ENCODE results near the gene PAX5. TPM values are rescaled to one million over a fixed set of nuclear protein-coding genes. Genes with fewer than 3 reads are reported as not detected.
A peak's percentile ranks its signal among the peaks of the same experiment; 100 is the strongest.

PAX5 gene
- total RNA-seq, 1 donor from 2014 or later, result not detected

DNA sequence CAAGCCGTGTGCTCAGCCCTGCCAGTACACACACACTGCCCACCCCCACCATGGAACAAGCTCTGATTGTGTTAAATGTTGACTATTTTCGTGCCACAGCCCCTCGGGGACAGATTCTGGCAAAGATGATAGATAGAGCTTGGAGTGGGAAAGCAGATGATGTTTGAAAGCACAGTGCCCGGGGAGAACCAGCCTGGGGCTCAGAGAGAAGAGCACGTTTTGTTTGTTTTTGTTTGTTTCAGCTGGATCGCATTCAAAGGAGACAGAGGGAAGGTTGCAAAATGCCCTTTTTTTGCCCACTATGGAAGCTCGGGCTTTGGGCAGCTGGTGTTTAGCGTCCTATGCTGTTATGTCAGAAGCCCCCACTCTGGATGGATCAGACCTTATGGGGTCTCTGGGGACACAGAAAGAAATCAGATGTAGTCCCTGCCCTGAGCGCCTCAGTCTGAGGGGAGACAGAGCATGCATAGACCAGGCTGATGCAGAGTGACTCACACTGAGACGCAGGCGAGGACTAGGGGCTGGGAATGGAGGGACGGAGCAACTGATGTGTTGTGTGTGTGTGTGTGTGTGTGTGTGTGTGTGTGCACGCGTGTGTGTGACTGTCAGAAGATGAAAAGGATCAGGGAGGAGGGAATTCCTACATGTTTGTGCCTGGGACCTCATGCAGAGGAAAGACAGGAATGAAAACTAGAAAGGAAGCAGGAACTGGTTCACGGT is 231.7 kb downstream of the PAX5 start:
- DNase-seq, result peak; percentile 60

DNA sequence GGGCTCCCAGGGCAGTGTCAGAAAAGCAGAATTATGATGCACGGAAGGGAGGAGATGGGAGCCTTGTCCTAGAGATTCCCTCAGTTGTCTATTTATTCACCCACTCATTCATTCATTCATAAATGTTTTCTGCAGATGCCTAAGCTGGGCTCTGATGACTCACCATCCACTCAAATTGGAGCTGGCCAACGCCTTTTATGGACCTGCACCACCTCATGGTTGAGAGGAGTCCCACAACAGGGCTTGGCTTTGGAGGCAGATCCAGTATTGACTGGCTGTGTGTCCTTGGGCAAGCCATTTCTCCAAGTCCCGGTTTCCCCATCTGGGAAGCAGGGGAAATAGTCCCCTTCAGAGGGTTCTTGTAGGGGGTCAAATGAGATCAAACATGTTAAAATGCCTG is 233.6 kb downstream of the PAX5 start:
- DNase-seq, result no peak

DNA sequence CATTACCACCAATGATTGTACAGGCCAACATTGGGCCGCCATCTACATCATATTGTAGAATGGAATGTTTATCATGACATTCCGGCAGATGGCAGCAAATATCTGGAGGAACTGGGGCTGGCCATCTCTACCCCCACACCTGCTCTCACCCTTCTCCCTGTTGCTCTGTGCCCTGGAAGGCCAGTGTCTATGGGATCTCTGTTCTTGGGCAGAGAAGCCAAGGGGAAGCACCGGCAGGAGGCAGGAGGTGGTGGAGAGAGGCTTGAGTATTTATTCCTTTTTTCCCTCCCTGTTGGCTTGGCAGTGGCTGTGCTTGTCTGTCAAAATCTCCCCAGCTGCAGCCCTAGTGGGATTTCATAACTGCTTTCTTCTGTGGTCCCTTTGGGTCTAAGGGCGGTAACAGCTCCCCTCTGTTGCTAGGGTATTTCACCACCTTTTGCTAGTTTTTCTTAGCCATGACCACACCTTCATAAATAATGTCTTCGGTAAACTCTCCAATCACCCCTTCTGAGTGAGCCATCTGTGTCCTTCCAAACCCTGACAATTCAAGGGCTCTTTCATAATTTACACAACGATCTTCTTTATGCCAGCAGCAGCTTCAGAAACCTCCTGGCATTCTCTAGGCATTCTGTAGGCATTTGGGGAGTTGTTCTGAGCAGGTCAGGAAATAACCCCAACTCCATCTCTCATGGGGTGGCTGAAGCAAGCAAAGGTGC is 235.6 kb downstream of the PAX5 start:
- no peak for DNase-seq

DNA sequence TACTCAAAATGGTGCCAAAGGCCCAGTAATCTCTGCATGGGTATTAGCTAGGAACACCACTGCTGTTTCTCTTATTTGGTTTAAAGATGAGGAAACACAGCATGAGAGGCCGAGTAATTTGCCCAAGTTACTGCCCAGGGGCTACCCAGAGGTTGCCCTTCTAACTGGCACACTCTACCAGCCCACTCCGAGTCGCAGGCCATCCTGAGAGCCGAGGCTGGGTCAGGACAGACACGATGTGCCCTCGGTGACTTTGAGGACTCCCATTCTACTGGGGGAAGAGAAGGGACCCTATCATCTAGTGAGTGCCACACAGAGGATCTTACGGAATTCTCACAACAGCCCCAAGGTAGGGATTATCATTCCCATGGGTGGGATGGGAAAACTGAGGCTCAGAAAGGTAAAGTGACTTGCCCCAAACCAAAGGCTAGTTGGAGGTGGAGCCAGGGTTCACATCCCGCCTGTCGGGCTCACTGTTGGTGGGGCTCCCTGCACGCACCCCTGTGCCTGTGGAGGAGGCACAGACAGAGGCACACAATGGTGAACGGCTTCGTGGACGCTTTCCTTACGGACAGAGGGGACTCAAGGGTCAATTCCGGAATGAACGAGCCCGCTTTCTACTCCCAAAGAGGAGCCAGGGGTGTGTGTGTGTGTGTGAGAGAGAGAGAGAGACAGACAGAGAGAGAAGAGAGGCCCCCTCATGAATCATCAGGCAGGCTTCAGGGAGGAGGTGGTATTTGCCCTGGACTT is 236.4 kb downstream of the PAX5 start:
- no peak for DNase-seq

DNA sequence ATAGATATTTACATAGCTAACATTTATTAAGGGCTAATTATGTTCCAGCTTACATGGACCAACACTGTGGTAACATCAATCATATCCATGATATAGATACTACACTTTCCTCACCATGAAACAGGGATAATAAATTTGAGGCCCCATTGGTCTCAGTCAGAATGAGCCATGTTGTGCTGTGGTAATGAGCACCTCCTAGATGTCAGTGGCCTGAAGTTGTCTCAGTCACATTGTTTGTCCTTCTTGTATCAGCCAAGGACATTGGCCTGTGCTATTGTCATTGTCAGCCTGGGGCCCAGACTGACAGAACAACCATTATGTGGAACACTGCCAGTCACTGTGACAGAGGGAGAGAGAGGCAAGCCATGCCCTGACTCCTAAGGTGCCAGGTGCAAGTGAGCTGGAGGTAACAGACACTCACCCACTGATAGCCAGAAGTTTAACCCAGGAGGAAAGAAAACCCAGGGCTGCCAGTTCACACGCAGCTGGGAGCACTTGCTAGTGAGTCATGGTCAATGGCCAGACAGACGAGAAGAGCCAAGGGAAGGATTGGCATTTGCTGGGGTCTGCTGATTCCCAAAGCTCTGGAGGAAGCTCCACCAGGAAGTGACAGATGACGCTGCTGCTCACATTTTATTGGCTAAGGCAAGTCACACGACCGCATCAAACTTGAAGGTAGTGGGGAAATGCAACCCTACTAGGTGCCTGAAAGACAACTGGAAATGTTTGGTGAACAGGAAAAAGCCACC is 237.2 kb downstream of the PAX5 start:
- no peak for DNase-seq

DNA sequence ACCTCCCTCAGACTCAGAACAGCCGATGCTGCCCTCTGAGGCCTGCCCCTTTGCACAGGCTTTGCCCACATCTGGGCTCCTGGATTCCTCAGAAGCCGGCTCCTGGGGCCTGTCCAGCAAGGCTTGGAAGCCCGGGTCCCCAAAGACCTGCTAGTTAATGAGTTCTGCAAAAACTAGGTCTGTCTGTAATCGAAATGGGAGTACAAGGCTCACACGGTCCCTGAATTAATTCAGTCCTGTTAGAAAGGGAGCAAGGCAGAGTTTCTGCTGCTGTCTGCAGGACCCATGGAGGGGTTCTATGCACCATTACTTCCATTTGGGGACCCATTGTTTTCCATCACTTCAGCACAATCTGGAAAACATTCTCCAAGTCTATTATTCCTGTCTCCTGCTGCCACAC is 239.6 kb downstream of the PAX5 start:
- DNase-seq, result no peak

DNA sequence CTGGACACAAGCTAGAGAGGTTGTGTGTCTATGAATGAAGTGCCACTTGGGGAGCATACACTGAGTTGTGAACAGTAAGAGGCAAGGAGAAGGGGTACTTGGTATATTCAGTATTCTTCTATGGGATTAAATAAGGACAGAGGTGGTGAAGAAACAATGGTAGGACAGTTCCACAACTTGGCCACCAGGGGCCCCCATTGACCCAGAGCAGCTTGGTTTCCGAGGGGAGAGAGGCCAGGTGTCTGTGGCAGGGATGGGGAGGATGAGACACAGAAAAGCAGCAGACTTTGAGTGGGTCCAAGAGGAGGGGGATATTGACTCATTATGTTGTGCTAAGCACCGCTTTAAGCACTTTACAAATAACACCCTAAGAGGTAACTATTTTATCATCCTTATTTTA is 240.8 kb downstream of the PAX5 start:
- no peak for DNase-seq

DNA sequence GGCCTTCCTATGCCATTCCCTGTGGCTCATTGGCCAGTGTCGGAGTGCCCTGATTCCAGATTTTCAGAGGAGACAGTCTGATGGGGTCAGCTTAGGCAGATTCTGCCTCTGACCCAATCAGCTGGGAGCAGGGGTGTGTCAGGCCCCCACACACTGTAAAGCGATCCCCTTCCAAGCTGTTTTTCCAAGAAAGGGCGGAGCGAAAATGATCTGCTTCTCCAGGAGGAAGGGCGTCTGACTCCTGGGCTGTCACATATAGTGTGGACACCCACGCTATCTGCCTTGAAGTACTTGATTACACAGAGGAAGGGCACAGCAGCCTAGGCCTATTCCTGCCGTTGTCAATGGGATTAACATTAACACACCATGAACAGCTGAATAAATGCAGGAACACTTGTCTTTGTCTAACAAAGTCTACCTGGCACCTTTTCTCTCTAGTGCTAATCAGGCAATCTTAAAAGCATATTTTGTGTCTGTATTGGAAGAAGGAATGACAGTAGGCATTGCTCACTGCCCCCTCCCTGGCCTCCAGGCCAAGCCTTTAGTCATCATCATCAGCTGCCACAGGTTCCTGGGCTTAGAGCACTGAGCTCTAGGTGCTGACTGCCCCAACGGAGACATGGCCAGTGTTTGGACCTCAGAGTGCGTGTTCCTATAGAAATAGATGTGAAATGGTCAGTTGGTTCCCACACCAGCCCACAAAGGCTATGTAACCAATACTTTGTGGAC is 242.7 kb downstream of the PAX5 start:
- DNase-seq, result no peak

DNA sequence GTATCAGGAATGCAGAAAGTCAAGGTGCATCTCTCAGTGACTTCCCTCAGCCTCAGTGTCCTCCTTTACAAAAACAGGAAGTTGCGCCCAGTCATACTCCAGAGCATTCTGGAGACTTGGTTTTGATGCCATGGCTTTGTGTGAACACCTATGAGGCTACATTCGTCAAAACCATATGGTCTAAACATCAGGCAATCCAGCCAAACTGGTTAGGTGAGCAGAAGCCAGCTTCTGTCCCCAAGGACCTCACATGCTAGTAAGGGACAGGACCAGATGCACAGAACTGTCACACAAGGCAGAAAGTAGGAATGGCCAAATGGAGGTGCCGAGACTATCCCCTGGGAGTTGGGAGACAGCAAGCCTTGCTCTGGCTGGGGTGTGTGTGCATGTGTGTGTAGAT is 244.2 kb downstream of the PAX5 start:
- no peak for DNase-seq

DNA sequence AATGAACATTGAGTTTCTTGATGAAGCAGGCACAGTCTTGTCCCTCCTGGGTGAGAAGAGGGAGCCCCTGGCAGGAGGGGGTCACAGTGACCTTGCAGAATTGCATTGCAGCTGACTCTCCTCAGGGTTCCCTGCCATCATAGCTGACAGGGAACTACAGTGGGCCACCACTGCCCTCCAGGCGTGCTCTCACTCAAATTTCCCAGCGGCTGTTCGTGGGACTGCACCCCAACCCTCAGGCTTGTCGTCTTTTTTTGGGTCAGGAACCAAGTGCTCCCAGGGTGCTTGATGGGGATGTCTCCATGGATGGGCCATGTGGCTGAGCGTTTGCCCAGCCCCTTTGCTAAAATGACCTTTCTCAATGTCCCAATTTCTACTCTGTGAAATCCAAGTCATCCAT is 245.5 kb downstream of the PAX5 start:
- DNase-seq, result no peak

DNA sequence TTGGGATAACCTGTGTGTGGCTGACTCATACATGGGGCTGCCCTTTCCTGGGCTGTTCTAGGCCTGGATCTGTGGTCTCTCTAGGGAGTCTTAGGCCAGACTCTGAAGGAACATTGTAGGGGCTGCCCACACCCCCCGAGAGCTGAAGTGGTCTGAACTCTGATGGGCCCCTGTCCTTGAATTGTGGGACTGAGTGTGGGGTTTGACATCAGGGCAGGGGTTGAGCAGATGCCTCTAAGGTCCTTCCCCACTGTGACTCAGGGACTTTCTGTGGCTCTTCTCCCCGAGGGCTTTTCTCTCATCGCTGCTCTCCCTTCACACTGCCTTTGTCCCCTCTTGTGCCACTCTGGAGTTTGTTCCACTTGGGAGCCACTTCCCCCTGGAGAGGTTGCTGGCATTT is 246.4 kb downstream of the PAX5 start:
- no peak for DNase-seq

Small RNAs within 50 kb of the gene (small RNA-seq; reads per million reads assigned to genes)
- not detected for gene MIR4475
- gene MIR4476, result not detected
- gene MIR4540, result not detected

Other genes with a start within 250 kb of the PAX5 start
- gene ZCCHC7, start 86.3 kb upstream of the PAX5 start, total RNA-seq, result 34.5 TPM

All from occipital lobe (tissue), 3 donors.